ENCODE results near the gene PIK3AP1. TPM values are rescaled to one million over a fixed set of nuclear protein-coding genes. Genes with fewer than 3 reads are reported as not detected.

PIK3AP1 gene
- total and polyA plus RNA-seq, 7 donors: 6.1 to 22.0 (median 10.0) TPM

DNA sequence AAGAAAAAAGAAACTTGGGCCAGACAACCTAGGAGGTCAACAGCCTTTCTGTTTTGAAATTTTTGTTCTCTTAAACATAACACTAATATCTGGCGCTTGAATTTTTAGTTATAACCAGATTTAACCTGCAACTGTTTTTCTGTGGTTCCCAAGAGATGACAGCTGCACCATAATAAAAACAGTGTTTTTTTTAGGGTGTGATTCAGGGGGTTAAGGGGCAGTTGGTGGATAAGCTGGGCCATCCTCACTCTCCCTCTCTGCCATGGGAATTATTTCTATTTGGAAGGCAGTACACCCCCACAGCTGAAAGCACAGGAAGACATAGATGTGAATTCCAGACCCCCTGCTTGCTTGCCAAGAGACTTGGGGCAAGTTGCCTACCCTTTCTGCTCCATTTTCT is 113.4 kb downstream of the PIK3AP1 start:
- 84 to 98% methylated on average over 1 of the region's 1 CpG for WGBS, 2 donors
- no peak for DNase-seq
- no peaks in the 10 kb centered on the region for H3K36me3 ChIP-seq
- H3K27me3 ChIP-seq: no peaks in the 10 kb centered on the region
- TF ChIP-seq EP300 (IDR thresholded peaks at IDR 0.05) (no peak), POLR2AphosphoS5 (IDR thresholded peaks at IDR 0.05) (no peak), POLR2A (IDR thresholded peaks at IDR 0.05) (no peak)
- TF ChIP-seq, protein P1, sequence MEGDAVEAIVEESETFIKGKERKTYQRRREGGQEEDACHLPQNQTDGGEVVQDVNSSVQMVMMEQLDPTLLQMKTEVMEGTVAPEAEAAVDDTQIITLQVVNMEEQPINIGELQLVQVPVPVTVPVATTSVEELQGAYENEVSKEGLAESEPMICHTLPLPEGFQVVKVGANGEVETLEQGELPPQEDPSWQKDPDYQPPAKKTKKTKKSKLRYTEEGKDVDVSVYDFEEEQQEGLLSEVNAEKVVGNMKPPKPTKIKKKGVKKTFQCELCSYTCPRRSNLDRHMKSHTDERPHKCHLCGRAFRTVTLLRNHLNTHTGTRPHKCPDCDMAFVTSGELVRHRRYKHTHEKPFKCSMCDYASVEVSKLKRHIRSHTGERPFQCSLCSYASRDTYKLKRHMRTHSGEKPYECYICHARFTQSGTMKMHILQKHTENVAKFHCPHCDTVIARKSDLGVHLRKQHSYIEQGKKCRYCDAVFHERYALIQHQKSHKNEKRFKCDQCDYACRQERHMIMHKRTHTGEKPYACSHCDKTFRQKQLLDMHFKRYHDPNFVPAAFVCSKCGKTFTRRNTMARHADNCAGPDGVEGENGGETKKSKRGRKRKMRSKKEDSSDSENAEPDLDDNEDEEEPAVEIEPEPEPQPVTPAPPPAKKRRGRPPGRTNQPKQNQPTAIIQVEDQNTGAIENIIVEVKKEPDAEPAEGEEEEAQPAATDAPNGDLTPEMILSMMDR (IDR thresholded peaks at IDR 0.05): no peak
- no peak overlapping the region for H3K27ac ChIP-seq
- H3K4me1 ChIP-seq: no peaks in the 10 kb centered on the region
- intact Hi-C loops (cut with DNase I): no loop called here
- no peaks in the 10 kb centered on the region for H3K9me3 ChIP-seq
- no peak overlapping the region for H3K4me3 ChIP-seq

DNA sequence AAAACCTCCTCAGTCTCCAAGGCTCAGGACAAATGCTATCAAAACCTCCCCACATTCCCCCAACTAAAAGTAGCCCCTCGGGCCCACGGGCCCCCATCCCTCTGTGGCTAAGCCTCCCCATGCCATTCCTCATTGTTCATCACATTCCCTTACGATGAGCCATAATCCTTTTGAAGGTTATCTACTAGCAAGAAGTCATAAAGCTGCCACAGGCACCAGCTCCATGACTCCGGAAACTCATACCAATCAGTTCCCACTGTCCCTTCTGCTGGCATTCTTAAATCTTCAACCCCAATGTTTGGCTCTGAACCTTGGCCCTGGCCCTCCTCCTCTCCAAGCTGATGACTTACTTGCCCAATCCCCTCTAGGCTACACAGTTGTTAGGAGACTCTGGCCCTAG is 114.1 kb downstream of the PIK3AP1 start:
- Histone ChIP-seq H3K9me3 (no peaks in the 10 kb centered on the region), H3K4me3 (no peak overlapping the region), H3K27me3 (no peaks in the 10 kb centered on the region), H3K27ac (no peak overlapping the region), H3K36me3 (no peaks in the 10 kb centered on the region), H3K4me1 (no peaks in the 10 kb centered on the region)
- intact Hi-C loops (cut with DNase I): no loop called here
- TF ChIP-seq POLR2AphosphoS5 (IDR thresholded peaks at IDR 0.05) (no peak), POLR2A (IDR thresholded peaks at IDR 0.05) (no peak), EP300 (IDR thresholded peaks at IDR 0.05) (no peak)
- TF ChIP-seq, protein P1 (IDR thresholded peaks at IDR 0.05): no peak
- 88% methylated on average over 4 of the region's 4 CpGs for WGBS, 2 donors
- DNase-seq: no peak

- no peak for TF ChIP-seq EP300 (IDR thresholded peaks at IDR 0.05)
- TF ChIP-seq, protein P1 (IDR thresholded peaks at IDR 0.05): no peak
- TF ChIP-seq POLR2AphosphoS5 (IDR thresholded peaks at IDR 0.05): no peak
- no peak for TF ChIP-seq POLR2A (IDR thresholded peaks at IDR 0.05)
- H3K4me3 ChIP-seq: no peak overlapping the region
- intact Hi-C loops (cut with DNase I): no loop called here
- 16 to 71% methylated on average over 4 of the region's 4 CpGs for WGBS, 2 donors
- H3K36me3 ChIP-seq: no peaks in the 10 kb centered on the region
- H3K27ac ChIP-seq: no peak overlapping the region
- no peaks in the 10 kb centered on the region for H3K27me3 ChIP-seq
- no peaks in the 10 kb centered on the region for H3K4me1 ChIP-seq
- DNase-seq: no peak
- no peaks in the 10 kb centered on the region for H3K9me3 ChIP-seq
Measured at GRCh38 chr10:96600337-96600736, 120.0 kb downstream of the PIK3AP1 start.

DNA sequence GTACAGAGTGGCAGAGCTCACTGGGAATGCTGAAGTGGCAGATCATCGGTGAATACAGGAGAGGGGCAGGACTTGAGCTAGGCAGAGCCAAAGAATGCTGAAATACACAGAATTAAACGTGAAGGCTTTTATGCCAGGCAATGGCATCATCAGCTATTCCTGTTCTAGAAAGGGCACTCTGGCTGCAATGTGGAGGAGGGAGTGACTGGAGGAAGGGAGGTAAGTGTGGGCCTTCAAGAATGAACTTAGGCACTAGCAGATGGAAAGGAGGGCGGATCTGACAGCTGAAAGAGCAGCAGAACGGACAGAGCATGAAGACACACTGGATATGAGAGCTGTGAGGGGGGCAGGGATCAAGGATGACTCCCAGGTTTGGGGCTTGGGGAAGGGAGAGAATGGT is 121.5 kb downstream of the PIK3AP1 start:
- no peaks in the 10 kb centered on the region for H3K4me1 ChIP-seq
- WGBS, 2 donors: 51 to 75% methylated on average over 4 of the region's 4 CpGs
- H3K27me3 ChIP-seq: no peaks in the 10 kb centered on the region
- H3K36me3 ChIP-seq: no peaks in the 10 kb centered on the region
- intact Hi-C loops (cut with DNase I): no loop called here
- H3K9me3 ChIP-seq: no peaks in the 10 kb centered on the region
- TF ChIP-seq, protein P1 (IDR thresholded peaks at IDR 0.05): no peak
- TF ChIP-seq POLR2AphosphoS5 (IDR thresholded peaks at IDR 0.05) (no peak), EP300 (IDR thresholded peaks at IDR 0.05) (no peak), POLR2A (IDR thresholded peaks at IDR 0.05) (no peak)
- no peak for DNase-seq
- H3K27ac ChIP-seq: no peak overlapping the region
- H3K4me3 ChIP-seq: no peak overlapping the region
